Amygdala (tissue), 56 donors: Measurements from ENCODE around the gene SYTL2.
"Not testable (repeated sequence)": the region's sequence is repeated elsewhere in the genome, so short reads cannot be mapped to it uniquely, and the experiment has no call there.

Source experiments
- DNase-seq, 56 donors: peaks; one replicate each; lab custom pipeline; 2025; lab: John Stamatoyannopoulos, UW

The SYTL2 gene, protein sequence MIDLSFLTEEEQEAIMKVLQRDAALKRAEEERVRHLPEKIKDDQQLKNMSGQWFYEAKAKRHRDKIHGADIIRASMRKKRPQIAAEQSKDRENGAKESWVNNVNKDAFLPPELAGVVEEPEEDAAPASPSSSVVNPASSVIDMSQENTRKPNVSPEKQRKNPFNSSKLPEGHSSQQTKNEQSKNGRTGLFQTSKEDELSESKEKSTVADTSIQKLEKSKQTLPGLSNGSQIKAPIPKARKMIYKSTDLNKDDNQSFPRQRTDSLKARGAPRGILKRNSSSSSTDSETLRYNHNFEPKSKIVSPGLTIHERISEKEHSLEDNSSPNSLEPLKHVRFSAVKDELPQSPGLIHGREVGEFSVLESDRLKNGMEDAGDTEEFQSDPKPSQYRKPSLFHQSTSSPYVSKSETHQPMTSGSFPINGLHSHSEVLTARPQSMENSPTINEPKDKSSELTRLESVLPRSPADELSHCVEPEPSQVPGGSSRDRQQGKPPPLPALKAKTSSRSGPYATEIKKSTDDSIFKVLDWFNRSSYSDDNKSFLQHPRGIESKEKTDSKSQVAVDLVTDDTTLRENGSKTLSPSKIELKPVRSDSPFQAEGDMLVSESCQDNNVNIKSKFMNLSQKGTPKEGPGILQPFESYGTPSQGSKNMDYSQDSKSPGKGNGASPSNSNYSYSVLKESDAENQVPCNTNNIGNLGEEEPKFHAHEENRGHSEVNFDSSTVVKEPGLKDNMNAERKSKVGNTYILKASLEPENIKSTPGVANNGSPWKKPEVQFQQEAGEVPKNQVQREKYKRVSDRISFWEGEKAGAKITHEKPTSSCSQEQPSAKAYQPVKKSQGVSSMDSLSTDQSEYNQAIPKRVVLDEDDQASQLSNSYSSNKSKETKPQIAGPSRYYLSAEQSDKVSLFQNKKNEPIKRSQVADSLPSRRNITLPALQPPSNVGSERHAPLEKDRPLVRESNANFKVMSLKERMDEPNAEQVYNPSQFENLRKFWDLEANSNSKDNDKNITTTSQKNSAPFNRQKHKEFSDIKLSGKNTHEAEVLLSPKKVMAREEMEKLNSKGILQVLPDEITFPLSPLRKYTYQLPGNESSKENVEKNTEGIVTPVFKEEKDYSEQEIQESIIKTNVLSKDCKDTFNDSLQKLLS (N-terminal part only)

DNA sequence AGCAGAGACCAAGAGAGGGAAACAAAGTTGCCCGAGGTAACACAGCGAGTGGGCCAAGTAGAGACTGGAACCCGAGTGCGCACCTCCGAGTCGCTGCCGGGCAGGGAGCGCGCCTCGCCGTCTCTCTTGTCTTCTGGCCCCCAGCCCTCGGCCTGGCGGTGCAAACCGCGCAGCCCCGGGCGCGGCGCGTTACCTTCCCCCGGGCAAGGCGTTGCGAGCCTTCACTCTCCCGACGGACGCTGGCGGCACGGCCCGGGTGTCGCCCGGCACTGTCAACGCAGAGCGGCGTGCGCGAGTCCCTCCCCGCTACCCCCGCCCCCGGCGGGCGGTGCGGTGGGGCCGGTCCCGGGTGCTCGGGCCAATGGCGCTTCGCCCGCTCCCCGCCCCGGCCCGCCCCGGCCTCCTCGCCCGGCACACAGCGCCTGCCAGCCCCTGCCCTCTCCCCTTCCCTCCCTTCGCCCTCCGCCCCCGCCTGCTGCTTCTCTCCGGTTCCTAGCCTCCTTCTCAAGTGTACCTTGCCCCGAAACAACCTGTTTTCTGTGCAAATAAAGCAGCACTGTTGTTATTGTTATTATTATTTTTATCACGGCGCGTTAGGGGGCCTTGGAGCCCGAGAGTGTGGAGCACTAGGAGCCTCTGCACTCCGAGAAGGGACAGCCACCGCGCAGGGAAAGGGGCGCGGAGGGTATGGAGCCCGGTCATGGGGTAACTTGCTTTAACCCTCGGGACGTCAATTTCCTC, at the start of gene SYTL2:
TSS of gene SYTL2 (minus strand) at position 271 of the 741 bp plus-strand sequence. CDS start 53,416 bp downstream, outside the sequence.
- DNase-seq = peak in 50 of 56 donors; percentile 12 to 83 (median 58)

DNA sequence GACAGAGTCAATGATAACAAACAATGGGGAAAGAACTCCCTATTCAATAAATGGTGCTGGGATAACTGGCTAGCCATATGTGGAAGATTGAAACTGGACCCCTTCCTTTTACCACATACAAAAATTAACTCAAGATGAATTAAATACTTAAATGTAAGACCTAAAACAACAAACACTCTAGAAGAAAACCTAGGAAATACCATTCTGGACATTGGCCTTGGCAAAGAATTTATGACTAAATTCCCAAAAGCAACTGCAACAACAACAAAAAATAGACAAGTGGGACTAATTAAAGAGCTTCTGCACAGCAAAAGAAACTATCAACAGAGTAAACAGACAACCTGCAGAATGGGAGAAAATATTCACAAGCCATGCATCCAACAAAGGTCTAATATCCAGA, 48.6 kb upstream of the SYTL2 start:
- not testable (repeated sequence) for DNase-seq

GRCh38 chr11:85857098-85857497, 46.2 kb upstream of the SYTL2 start:
- DNase-seq = no peak

DNA sequence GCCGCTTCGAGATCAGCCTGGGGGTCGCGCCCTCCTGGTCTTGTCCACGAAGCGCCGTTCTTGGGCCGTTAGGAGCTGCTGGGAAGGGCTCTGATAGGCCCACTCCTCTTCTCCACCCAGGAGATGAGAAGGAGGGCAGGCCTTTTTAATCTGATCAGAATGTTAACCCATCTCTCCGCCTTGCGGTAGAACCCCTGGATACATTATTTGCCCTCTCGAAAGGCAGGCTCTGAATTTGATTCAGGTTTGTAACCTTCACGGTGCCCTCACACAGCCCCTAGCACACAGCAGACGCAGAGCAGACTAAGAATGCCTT, 44.4 kb upstream of the SYTL2 start, which contains the start of gene CCDC83:
TSS of gene CCDC83 (plus strand) at position 43 of the 316 bp plus-strand sequence. CDS start 9,741 bp downstream, outside the sequence.
- peak in 3 of 56 donors; percentile 16 to 34 (median 22) for DNase-seq

DNA sequence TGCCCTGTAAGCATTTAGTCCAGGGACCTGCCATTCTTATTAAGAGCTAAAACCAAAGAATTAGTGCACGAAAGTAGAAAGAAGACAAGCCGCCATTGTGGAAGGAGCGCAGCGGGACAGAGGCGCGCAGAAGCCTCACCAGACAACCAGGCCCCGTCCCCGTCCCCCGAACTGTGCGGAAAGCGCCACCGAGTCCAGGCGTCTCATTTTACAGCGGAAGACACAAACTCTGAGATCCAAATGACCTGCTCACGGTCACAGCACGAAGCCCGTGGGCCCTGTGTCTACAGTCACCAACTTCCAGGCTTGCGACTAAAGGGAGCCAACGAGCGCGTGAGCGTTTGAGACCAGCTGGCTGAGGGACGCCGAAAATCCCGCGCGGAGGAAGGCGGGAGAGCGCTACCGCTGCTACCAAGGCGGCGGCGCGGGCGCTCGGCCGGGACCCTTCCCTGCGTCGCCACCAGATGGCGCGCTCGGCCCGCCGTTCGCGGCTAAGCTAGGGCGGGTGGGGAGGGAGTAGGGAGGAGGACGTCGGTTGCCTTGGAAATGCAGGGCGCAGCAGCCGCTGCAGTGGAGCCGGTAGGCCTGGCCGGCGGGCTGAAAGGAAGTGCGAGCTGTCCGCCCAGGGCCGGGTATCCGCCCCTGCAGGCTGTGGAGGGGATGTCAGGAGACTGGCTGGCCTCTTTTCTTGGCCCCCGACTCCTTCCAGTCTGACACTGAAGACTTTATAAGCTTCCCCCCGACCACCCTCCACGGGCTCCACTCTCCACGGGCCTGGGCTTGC, 43.8 kb upstream of the SYTL2 start:
- DNase-seq = peak; percentile 14 to 91 (median 80)

- no peak for DNase-seq
These were observed 43.2 kb upstream of the SYTL2 start for GRCh38 chr11:85854212-85854556.

DNA sequence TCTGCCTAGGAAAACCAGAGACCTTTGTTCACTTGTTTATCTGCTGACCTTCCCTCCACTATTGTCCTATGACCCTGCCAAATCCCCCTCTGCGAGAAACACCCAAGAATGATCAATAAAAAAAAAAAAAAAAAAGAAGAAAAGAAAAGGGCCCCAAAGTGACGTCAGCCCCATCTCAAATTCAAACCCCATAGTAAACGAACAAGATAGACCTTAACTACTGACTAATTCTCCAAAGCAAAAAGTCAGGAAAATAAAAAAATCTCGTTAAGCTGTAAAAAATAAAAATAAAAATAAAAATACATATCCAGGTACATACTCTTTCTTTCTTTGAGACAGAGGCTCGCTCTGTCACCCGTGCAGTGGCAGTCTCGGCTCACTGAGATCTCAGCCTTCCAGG, 42.6 kb upstream of the SYTL2 start:
- DNase-seq = not testable (repeated sequence)

DNA sequence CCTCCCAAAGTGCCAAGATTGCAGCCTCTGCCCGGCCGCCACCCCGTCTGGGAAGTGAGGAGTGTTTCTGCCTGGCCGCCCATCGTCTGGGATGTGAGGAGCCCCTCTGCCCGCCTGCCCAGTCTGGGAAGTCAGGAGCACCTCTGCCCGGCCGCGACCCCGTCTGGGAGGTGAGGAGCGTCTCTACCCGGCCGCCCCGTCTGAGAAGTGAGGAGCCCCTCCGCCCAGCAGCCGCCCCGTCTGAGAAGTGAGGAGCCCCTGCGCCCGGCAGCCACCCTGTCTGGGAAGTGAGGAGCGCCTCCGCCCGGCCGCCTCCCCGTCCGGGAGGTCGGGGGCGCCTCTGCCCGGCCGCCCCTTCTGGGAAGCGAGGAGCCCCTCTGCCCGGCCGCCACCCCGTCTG, 41.8 kb upstream of the SYTL2 start:
- DNase-seq = not testable (repeated sequence)

DNA sequence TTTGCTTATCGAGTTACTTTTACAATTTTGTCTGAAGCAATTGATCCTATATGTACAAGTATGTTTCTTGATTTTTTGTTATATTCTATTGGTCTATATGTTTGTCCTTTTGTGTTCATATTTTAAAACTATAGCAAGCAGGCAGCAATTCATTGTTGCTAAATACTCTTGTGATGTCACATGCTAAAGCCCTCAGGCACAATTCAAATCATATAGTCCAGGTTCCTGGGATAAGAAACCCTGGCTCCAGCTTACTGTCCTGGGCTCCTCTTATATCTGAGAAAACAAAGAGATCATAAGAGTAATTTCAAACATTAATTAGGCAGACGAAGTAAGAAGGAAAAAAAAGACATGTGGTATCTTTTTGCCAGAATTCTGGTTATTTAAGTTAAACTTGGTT, 37.6 kb upstream of the SYTL2 start:
- no peak for DNase-seq

- no peak for DNase-seq
These were observed 37.1 kb upstream of the SYTL2 start for GRCh38 chr11:85848006-85848405.

DNA sequence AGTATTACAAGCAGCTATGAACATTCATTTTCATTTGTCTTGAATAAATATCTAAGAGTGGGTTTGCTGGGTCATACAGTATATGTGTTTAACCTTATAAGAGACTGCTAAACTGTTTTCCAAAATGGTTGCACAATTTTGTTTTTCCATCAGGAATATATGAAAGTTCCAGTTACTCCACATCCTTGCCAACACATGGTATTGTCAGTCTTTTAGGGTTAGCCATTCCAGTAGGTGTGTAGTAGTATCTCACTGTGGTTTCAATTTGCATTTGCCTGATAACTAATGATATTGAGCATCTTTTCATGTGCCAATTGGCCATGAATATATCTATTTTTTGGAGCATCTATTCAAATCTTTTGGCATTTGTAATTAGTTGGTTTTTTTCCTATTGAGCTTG, 36.5 kb upstream of the SYTL2 start:
- no peak for DNase-seq

- DNase-seq = no peak
These were observed 34.2 kb upstream of the SYTL2 start for GRCh38 chr11:85845124-85845631.

GRCh38 chr11:85844439-85845123, 33.6 kb upstream of the SYTL2 start:
- no peak for DNase-seq

- DNase-seq = no peak
These were observed 33.0 kb upstream of the SYTL2 start for GRCh38 chr11:85843929-85844328.

- DNase-seq = not testable (repeated sequence)
These were observed 30.0 kb upstream of the SYTL2 start for GRCh38 chr11:85840932-85841331.

DNA sequence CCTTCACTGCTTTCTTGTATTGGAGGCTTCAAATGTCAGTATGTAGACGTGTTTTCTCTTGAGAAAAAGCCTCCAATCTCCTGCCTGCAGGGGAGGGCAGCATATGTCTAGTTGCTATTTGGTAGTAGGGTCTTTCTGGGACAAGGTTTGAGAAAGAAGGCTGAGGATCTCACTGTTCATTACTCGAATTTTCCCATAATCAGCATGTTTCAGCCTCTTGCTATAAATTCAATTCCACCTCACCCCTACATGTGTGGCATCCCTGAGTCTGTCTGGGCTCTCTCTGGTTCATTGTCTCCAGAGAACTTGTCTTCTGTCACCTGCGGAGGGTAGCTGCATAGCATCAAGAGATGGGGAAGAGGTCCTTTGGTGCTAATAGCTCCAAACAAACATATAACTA, 24.8 kb upstream of the SYTL2 start:
- DNase-seq = no peak

DNA sequence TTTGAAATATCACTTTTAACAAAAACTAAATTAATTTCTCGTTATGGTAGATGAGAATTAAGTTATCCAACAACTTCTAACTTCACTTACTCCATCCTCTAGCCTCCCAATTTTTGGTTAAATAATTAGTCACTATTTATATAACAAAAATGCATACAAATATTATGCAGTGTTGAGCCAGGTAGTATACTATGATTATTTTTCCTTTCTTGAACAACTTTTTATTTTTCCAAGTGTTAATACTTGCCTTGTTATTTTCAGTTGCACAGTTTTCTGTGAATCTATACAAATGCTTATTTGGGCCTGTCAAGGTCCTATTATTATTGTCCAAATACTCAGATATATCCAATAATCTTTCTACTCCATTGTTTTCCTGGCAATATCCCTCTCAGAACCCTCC, 24.3 kb upstream of the SYTL2 start:
- DNase-seq = no peak

DNA sequence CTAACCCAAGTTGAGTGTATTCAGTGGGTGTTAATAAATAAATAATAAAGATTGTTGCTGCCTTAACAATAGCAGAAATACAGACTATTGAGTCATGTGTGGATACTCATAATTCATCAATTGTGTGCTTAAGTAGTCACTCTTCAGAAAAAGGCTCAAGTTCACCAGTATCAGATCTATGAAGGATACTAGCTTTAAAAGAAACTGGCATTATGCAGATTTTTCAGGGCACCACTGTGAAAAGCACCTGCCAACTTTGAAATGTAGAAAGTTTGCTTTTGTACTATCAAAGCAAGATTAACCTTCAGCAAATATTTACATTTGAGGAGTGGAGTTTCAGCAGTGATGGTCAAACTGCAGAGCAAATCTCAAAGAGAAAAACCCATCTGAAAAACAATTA, 20.1 kb upstream of the SYTL2 start:
- no peak for DNase-seq

DNA sequence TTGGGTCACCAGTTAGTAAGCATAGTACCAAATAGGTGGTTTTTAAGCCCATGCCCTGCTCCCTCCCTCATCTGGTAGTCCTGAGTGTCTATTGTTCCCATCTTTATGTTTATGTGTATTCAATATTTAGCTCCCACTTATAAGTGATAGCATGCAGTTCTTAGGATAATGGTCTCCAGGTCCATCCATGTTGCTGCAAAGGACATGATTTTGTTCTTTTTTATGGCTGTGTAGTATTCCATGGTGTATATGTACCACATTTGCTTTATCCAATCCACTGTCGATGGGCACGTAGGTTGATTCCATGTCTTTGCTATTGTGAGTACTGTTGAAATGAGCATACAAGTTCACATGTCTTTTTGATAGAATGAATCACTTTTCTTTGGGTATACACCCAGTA, 18.2 kb upstream of the SYTL2 start:
- no peak for DNase-seq
